ENCODE results near the gene JARID2. TPM values are rescaled to one million over a fixed set of nuclear protein-coding genes. Genes with fewer than 3 reads are reported as not detected.
"Not testable (repeated sequence)": the region's sequence is repeated elsewhere in the genome, so short reads cannot be mapped to it uniquely, and the experiment has no call there.

Gene JARID2
- total RNA-seq, 2 experiments from 2014 or later = 19.0 to 19.5 TPM

GRCh38 chr6:15294504-15294903 is 48.6 kb downstream of the JARID2 start:
- no peak overlapping the region for H2AFZ ChIP-seq (ENCODE audit: low read length)
- no peaks in the 10 kb centered on the region for H3K9me2 ChIP-seq (ENCODE audit: insufficient read depth, low read length)
- no peaks in the 10 kb centered on the region for H4K20me1 ChIP-seq (ENCODE audit: insufficient read depth, low read length)
- BruUV-seq (replicated peaks) = no TSS peak
- peaks cover 33% of the 10 kb centered on the region; the same call in 1 of the 2 replicates for H3K79me2 ChIP-seq (ENCODE audit: insufficient read depth, low read depth, low read length)
- no peak for DNase-seq (ENCODE audit: low spot score)
- no peak overlapping the region for H3K4me3 ChIP-seq (ENCODE audit: low read depth, low read length, poor library complexity, severe bottlenecking)
- no peak overlapping the region for H3K27ac ChIP-seq (ENCODE audit: low read depth, low read length, poor library complexity, severe bottlenecking)
- TF ChIP-seq EZH2phosphoT487 (IDR thresholded peaks at IDR 0.05; ENCODE audit: borderline replicate concordance, low read depth, low read length) (no peak), CTCF (conservative IDR thresholded peaks at IDR 0.05; ENCODE audit: low read length) (no peak)
- H3K4me2 ChIP-seq (ENCODE audit: low read length) = no peak overlapping the region
- ChIA-PET CTCF (ENCODE audit: unreplicated experiment) (no interaction called here), POLR2A (no interaction called here)
- H3K36me3 ChIP-seq (ENCODE audit: insufficient read depth, low read length) = no peaks in the 10 kb centered on the region
- H3K9me3 ChIP-seq (ENCODE audit: low read length) = no peaks in the 10 kb centered on the region
- intact Hi-C loops (cut with micrococcal nuclease; ENCODE audit: unreplicated experiment) = no loop called here
- peaks cover 35% of the 10 kb centered on the region for H3K4me1 ChIP-seq (ENCODE audit: insufficient read depth, low read length, poor library complexity, severe bottlenecking)

- H3K4me3 ChIP-seq (ENCODE audit: low read depth, low read length, poor library complexity, severe bottlenecking) = no peak overlapping the region
- BruUV-seq (replicated peaks) = no TSS peak
- H3K9me2 ChIP-seq (ENCODE audit: insufficient read depth, low read length) = no peaks in the 10 kb centered on the region
- no peak for DNase-seq (ENCODE audit: low spot score)
- intact Hi-C loops (cut with micrococcal nuclease; ENCODE audit: unreplicated experiment) = no loop called here
- H3K27ac ChIP-seq (ENCODE audit: low read depth, low read length, poor library complexity, severe bottlenecking) = no peak overlapping the region
- H3K9me3 ChIP-seq (ENCODE audit: low read length) = no peaks in the 10 kb centered on the region
- H4K20me1 ChIP-seq (ENCODE audit: insufficient read depth, low read length) = no peaks in the 10 kb centered on the region
- H3K4me2 ChIP-seq (ENCODE audit: low read length) = peak overlapping the region; percentile 36; the same call in 1 of the 2 replicates
- no peaks in the 10 kb centered on the region for H3K36me3 ChIP-seq (ENCODE audit: insufficient read depth, low read length)
- ChIA-PET CTCF (ENCODE audit: unreplicated experiment) (interaction anchor here (1.0 kb wide), 1 partner anchor 8 kb away, joined by 3 read pairs; no protein-coding TSS in a partner anchor), POLR2A (interaction anchor here (0.6 to 1.4 kb wide), 3 partner anchors 21 to 42 kb away, joined by 3 to 5 read pairs (median 3); no protein-coding TSS in a partner anchor)
- no peak overlapping the region for H2AFZ ChIP-seq (ENCODE audit: low read length)
- peaks cover 48% of the 10 kb centered on the region; the same call in 1 of the 2 replicates for H3K79me2 ChIP-seq (ENCODE audit: insufficient read depth, low read depth, low read length)
- H3K4me1 ChIP-seq (ENCODE audit: insufficient read depth, low read length, poor library complexity, severe bottlenecking) = peaks cover 52% of the 10 kb centered on the region
- TF ChIP-seq EZH2phosphoT487 (IDR thresholded peaks at IDR 0.05; ENCODE audit: borderline replicate concordance, low read depth, low read length) (no peak), CTCF (conservative IDR thresholded peaks at IDR 0.05; ENCODE audit: low read length) (no peak)
These were observed 50.4 kb downstream of the JARID2 start for GRCh38 chr6:15296249-15296648.

GRCh38 chr6:15296735-15297134 is 50.9 kb downstream of the JARID2 start:
- Histone ChIP-seq H4K20me1 (ENCODE audit: insufficient read depth, low read length) (no peaks in the 10 kb centered on the region), H3K79me2 (ENCODE audit: insufficient read depth, low read depth, low read length) (peaks cover 53% of the 10 kb centered on the region; the same call in 1 of the 2 replicates), H3K4me2 (ENCODE audit: low read length) (peak overlapping the region; percentile 36; the same call in 1 of the 2 replicates), H3K9me3 (ENCODE audit: low read length) (no peaks in the 10 kb centered on the region), H2AFZ (ENCODE audit: low read length) (no peak overlapping the region), H3K4me1 (ENCODE audit: insufficient read depth, low read length, poor library complexity, severe bottlenecking) (peaks cover 57% of the 10 kb centered on the region), H3K27ac (ENCODE audit: low read depth, low read length, poor library complexity, severe bottlenecking) (peak overlapping the region; percentile 14), H3K4me3 (ENCODE audit: low read depth, low read length, poor library complexity, severe bottlenecking) (no peak overlapping the region), H3K36me3 (ENCODE audit: insufficient read depth, low read length) (no peaks in the 10 kb centered on the region), H3K9me2 (ENCODE audit: insufficient read depth, low read length) (no peaks in the 10 kb centered on the region)
- no peak for TF ChIP-seq EZH2phosphoT487 (IDR thresholded peaks at IDR 0.05; ENCODE audit: borderline replicate concordance, low read depth, low read length)
- CTCF ChIA-PET (ENCODE audit: unreplicated experiment) = interaction anchor here (1.0 kb wide), 1 partner anchor 9 kb away, joined by 3 read pairs; no protein-coding TSS in a partner anchor
- POLR2A ChIA-PET = interaction anchor here (0.7 to 1.4 kb wide), 2 partner anchors 31 to 43 kb away, joined by 3 read pairs; no protein-coding TSS in a partner anchor
- intact Hi-C loops (cut with micrococcal nuclease; ENCODE audit: unreplicated experiment) = no loop called here
- DNase-seq (ENCODE audit: low spot score) = peak; percentile 24
- BruUV-seq (replicated peaks) = no TSS peak

- POLR2A ChIA-PET = interaction anchor here (0.6 to 1.4 kb wide), 2 partner anchors 31 to 32 kb away, joined by 3 to 4 read pairs; no protein-coding TSS in a partner anchor
- H3K36me3 ChIP-seq (ENCODE audit: insufficient read depth, low read length); H4K20me1 ChIP-seq (ENCODE audit: insufficient read depth, low read length); H3K9me3 ChIP-seq (ENCODE audit: low read length); DNase-seq (ENCODE audit: low spot score); H3K9me2 ChIP-seq (ENCODE audit: insufficient read depth, low read length); intact Hi-C loops (cut with micrococcal nuclease; ENCODE audit: unreplicated experiment); H3K4me2 ChIP-seq (ENCODE audit: low read length); H3K27ac ChIP-seq (ENCODE audit: low read depth, low read length, poor library complexity, severe bottlenecking); BruUV-seq (replicated peaks); H3K4me3 ChIP-seq (ENCODE audit: low read depth, low read length, poor library complexity, severe bottlenecking); H2AFZ ChIP-seq (ENCODE audit: low read length): not testable (repeated sequence)
- Histone ChIP-seq H3K79me2 (ENCODE audit: insufficient read depth, low read depth, low read length) (peaks cover 55% of the 10 kb centered on the region; the same call in 1 of the 2 replicates), H3K4me1 (ENCODE audit: insufficient read depth, low read length, poor library complexity, severe bottlenecking) (peaks cover 59% of the 10 kb centered on the region)
- CTCF ChIA-PET (ENCODE audit: unreplicated experiment) = interaction anchor here (1.0 kb wide), 1 partner anchor 9 kb away, joined by 3 read pairs; no protein-coding TSS in a partner anchor
These were observed 51.3 kb downstream of the JARID2 start for GRCh38 chr6:15297167-15297566.
